ENCODE measurements around the gene SDC1.

DNA sequence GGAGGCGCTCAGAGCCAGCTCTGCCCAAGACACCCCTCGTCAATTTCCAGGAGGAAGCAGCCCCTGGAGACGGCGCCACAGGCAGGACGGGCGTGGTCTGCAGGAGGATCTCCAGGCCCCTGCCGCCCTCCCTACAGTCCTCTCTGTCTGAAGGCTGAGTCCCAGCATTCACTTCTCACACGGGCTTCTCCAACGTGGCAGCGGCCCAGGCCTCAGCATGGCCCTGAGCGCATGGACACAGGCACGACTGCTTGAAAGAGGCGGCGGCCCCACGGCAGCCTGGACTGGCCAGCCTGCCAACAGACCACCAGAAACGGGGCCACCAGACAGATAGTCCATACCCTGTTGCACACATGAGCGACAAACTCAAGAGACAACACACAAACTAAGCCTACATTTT lies 23.3 kb downstream of the SDC1 start:
- no peak for TF ChIP-seq EP300 (IDR thresholded peaks at IDR 0.05; ENCODE audit: borderline replicate concordance)
- no peak for TF ChIP-seq TAF1 (IDR thresholded peaks at IDR 0.05; ENCODE audit: low read depth)
- no peak for TF ChIP-seq EGR1 (IDR thresholded peaks at IDR 0.05)
- TF ChIP-seq TCF12 (IDR thresholded peaks at IDR 0.05; ENCODE audit: low read depth), result no peak
- TF ChIP-seq CREB1 (IDR thresholded peaks at IDR 0.05; ENCODE audit: low read depth), result no peak
- TF ChIP-seq RAD21 (IDR thresholded peaks at IDR 0.05; ENCODE audit: low read depth), result no peak
